Testis (tissue), 2 donors: Measurements from ENCODE around the gene TUFT1.

ENCODE experiments used
- CTCF ChIP-seq, 3 experiments: fragments of 450-650 bp in 2 of 3; fragments of 200-600 bp in 1 of 3; sonication (generic) in 1 of 3; IDR thresholded peaks; one replicate each; pipeline ENCODE4 v1.5.1; 2016 to 2019; ENCODE audit warnings: antibody characterized with exemption in 3 of 3, mild to moderate bottlenecking in 2 of 3, moderate library complexity in 1 of 3
- POLR2A ChIP-seq: fragments of 450-650 bp; IDR thresholded peaks from one replicate; pipeline ENCODE4 v1.6.1; 2017; ENCODE audit warnings: antibody characterized with exemption, mild to moderate bottlenecking, moderate library complexity

GRCh38 chr1:151508833-151509232, 31.3 kb upstream of the TUFT1 start:
- no peak for TF ChIP-seq CTCF (IDR thresholded peaks at IDR 0.05)
- TF ChIP-seq POLR2A: no peak
